ENCODE data around the gene HOXD4.

The HOXD4 gene

GRCh38 chr2:176134035-176134434, 17.3 kb upstream of the HOXD4 start:
- ChIA-PET CTCF (interaction anchor here (0.5 to 1.7 kb wide), 5 partner anchors 10 to 518 kb away, joined by 3 to 8 read pairs (median 4); no protein-coding TSS in a partner anchor), POLR2A (interaction anchor here (0.7 kb wide), 1 partner anchor 321 kb away, joined by 3 read pairs; no protein-coding TSS in a partner anchor)
- Histone ChIP-seq H3K36me3 (ENCODE audit: control insufficient read depth in 2 of 2, insufficient read depth in 1 of 2, low read length in 2 of 2) (no peaks in the 10 kb centered on the region), H3K4me1 (ENCODE audit: control insufficient read depth, insufficient read depth, low read length) (peaks cover 16% of the 10 kb centered on the region), H3K4me3 (ENCODE audit: low read depth, low read length) (no peak overlapping the region), H3K9me3 (ENCODE audit: control insufficient read depth, insufficient read depth, low read depth, low read length) (no peaks in the 10 kb centered on the region), H3K27ac (ENCODE audit: extremely low read depth, low read depth, low read length) (no peak overlapping the region)
- TF ChIP-seq ZXDB (tag by site-specific recombination; IDR thresholded peaks at IDR 0.05) (no peak), ZNF660 (tag by site-specific recombination; IDR thresholded peaks at IDR 0.05) (0 out of 2 replicates have a peak, but pooled peaks have one; percentile 35), ZNF16 (tag by site-specific recombination; IDR thresholded peaks at IDR 0.05; ENCODE audit: low read depth) (no peak), KLF7 (tag by site-specific recombination; IDR thresholded peaks at IDR 0.05; ENCODE audit: borderline replicate concordance) (no peak)

DNA sequence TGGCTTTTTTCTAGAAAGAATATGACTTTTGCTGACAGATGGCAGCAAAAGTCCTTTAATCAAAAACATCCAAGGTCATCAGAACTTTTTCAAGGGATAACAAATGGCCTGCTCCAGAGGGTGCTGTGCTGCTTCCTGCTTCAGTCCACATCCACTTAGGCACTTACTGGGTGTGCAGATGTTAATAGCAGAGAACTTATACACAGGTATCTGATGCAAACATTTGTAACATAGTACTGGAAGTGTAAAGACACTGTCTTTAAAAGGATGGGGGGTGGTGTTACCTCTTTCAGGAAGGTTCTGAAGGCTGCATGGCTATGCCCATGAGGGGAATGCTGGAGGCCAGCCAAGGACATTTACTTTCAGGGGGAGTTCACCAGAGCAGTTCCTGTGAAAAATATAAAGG, 16.3 kb upstream of the HOXD4 start:
- Histone ChIP-seq H3K36me3 (ENCODE audit: control insufficient read depth in 2 of 2, insufficient read depth in 1 of 2, low read length in 2 of 2) (no peaks in the 10 kb centered on the region), H3K4me1 (ENCODE audit: control insufficient read depth, insufficient read depth, low read length) (peaks cover 16% of the 10 kb centered on the region), H3K27ac (ENCODE audit: extremely low read depth, low read depth, low read length) (peak overlapping the region; percentile 98; the same call in 1 of the 2 replicates), H3K9me3 (ENCODE audit: control insufficient read depth, insufficient read depth, low read depth, low read length) (no peaks in the 10 kb centered on the region), H3K4me3 (ENCODE audit: low read depth, low read length) (no peak overlapping the region)
- ChIA-PET POLR2A (no interaction called here), CTCF (interaction anchor here (0.6 to 1.0 kb wide), 4 partner anchors 320 to 1014 kb away, joined by 3 read pairs; no protein-coding TSS in a partner anchor)
- no peak for TF ChIP-seq TCF7L2 (IDR thresholded peaks at IDR 0.05; ENCODE audit: borderline replicate concordance, low read depth, low read length)
- TF ChIP-seq CTCF (tag by site-specific recombination; IDR thresholded peaks at IDR 0.05), result peak; percentile 81
- no peak for TF ChIP-seq ZNF701 (tag by site-specific recombination; IDR thresholded peaks at IDR 0.05)
- no peak for TF ChIP-seq ZXDB (tag by site-specific recombination; IDR thresholded peaks at IDR 0.05)
- TF ChIP-seq FEZF1 (tag by site-specific recombination; IDR thresholded peaks at IDR 0.05), result peak; percentile 87
- peak; percentile 33; the same call in 1 of the 2 replicates for TF ChIP-seq ZBTB48 (tag by site-specific recombination; IDR thresholded peaks at IDR 0.05)
- no peak for TF ChIP-seq ZNF510 (tag by site-specific recombination; IDR thresholded peaks at IDR 0.05; ENCODE audit: insufficient replicate concordance)
- TF ChIP-seq ZNF354C (tag by site-specific recombination; IDR thresholded peaks at IDR 0.05; ENCODE audit: borderline replicate concordance, low read depth), result no peak
- TF ChIP-seq, protein P1, sequence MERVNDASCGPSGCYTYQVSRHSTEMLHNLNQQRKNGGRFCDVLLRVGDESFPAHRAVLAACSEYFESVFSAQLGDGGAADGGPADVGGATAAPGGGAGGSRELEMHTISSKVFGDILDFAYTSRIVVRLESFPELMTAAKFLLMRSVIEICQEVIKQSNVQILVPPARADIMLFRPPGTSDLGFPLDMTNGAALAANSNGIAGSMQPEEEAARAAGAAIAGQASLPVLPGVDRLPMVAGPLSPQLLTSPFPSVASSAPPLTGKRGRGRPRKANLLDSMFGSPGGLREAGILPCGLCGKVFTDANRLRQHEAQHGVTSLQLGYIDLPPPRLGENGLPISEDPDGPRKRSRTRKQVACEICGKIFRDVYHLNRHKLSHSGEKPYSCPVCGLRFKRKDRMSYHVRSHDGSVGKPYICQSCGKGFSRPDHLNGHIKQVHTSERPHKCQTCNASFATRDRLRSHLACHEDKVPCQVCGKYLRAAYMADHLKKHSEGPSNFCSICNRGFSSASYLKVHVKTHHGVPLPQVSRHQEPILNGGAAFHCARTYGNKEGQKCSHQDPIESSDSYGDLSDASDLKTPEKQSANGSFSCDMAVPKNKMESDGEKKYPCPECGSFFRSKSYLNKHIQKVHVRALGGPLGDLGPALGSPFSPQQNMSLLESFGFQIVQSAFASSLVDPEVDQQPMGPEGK (tag by site-specific recombination; IDR thresholded peaks at IDR 0.05), result 0 out of 2 replicates have a peak, but pooled peaks have one; percentile 10
- no peak for TF ChIP-seq HOXD13 (CRISPR knock-in tag; IDR thresholded peaks at IDR 0.05; ENCODE audit: borderline replicate concordance)
- TF ChIP-seq GLIS2 (tag by site-specific recombination; IDR thresholded peaks at IDR 0.05), result no peak
- peak; percentile 59 for TF ChIP-seq ZNF654 (tag by site-specific recombination; IDR thresholded peaks at IDR 0.05; ENCODE audit: low read depth)
- TF ChIP-seq, protein P2, sequence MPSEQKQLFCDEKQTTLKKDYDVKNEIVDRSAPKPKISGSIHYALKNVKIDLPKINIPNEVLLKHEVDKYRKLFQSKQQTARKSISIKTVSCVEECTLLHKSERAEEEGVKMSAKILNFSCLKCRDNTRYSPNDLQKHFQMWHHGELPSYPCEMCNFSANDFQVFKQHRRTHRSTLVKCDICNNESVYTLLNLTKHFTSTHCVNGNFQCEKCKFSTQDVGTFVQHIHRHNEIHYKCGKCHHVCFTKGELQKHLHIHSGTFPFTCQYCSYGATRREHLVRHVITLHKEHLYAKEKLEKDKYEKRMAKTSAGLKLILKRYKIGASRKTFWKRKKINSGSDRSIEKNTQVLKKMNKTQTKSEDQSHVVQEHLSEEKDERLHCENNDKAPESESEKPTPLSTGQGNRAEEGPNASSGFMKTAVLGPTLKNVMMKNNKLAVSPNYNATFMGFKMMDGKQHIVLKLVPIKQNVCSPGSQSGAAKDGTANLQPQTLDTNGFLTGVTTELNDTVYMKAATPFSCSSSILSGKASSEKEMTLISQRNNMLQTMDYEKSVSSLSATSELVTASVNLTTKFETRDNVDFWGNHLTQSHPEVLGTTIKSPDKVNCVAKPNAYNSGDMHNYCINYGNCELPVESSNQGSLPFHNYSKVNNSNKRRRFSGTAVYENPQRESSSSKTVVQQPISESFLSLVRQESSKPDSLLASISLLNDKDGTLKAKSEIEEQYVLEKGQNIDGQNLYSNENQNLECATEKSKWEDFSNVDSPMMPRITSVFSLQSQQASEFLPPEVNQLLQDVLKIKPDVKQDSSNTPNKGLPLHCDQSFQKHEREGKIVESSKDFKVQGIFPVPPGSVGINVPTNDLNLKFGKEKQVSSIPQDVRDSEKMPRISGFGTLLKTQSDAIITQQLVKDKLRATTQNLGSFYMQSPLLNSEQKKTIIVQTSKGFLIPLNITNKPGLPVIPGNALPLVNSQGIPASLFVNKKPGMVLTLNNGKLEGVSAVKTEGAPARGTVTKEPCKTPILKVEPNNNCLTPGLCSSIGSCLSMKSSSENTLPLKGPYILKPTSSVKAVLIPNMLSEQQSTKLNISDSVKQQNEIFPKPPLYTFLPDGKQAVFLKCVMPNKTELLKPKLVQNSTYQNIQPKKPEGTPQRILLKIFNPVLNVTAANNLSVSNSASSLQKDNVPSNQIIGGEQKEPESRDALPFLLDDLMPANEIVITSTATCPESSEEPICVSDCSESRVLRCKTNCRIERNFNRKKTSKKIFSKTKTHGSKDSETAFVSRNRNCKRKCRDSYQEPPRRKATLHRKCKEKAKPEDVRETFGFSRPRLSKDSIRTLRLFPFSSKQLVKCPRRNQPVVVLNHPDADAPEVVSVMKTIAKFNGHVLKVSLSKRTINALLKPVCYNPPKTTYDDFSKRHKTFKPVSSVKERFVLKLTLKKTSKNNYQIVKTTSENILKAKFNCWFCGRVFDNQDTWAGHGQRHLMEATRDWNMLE (tag by site-specific recombination; conservative IDR thresholded peaks at IDR 0.05; ENCODE audit: low read depth), result no peak
- no peak for TF ChIP-seq ATF2 (tag by site-specific recombination; IDR thresholded peaks at IDR 0.05; ENCODE audit: low read depth)
- peak; percentile 87 for TF ChIP-seq PRDM6 (tag by site-specific recombination; IDR thresholded peaks at IDR 0.05)
- no peak for TF ChIP-seq HOXC10 (CRISPR knock-in tag; IDR thresholded peaks at IDR 0.05)
- TF ChIP-seq ZNF621 (tag by site-specific recombination; IDR thresholded peaks at IDR 0.05), result no peak
- TF ChIP-seq ZNF366 (tag by site-specific recombination; conservative IDR thresholded peaks at IDR 0.05), result peak; percentile 21; the same call in 1 of the 2 replicates
- TF ChIP-seq REPIN1 (tag by site-specific recombination; IDR thresholded peaks at IDR 0.05; ENCODE audit: low read depth), result no peak
